NK-92 (cell line): ENCODE data around the gene PLA2G5.
"Not testable (repeated sequence)": the region's sequence is repeated elsewhere in the genome, so short reads cannot be mapped to it uniquely, and the experiment has no call there.

Experiments used
- DNase-seq: peaks from one replicate; lab custom pipeline; 2025; ENCODE audit not compliant: unreplicated experiment; lab: John Stamatoyannopoulos, UW

PLA2G5 gene

GRCh38 chr1:20069874-20070273 lies at the start of gene PLA2G5:
Gene PLA2G5 (plus strand): TSS chr1:20070194. CDS start chr1:20084831, 14,637 bp downstream.
- no peak for DNase-seq

- no peak for DNase-seq
These were observed 41.9 kb upstream of the PLA2G5 start for GRCh38 chr1:20028125-20028524.

- DNase-seq: no peak
These were observed 41.3 kb upstream of the PLA2G5 start for GRCh38 chr1:20028726-20029125.

GRCh38 chr1:20029178-20029912 lies 40.6 kb upstream of the PLA2G5 start:
- no peak for DNase-seq

GRCh38 chr1:20030436-20031151 lies 39.4 kb upstream of the PLA2G5 start:
- DNase-seq: not testable (repeated sequence)

GRCh38 chr1:20031161-20031560 lies 38.8 kb upstream of the PLA2G5 start:
- DNase-seq: no peak

GRCh38 chr1:20031836-20032235 lies 38.2 kb upstream of the PLA2G5 start:
- DNase-seq: no peak

GRCh38 chr1:20032425-20032824 lies 37.6 kb upstream of the PLA2G5 start:
- DNase-seq: no peak

- no peak for DNase-seq
These were observed 36.6 kb upstream of the PLA2G5 start for GRCh38 chr1:20033420-20033819.

- DNase-seq: no peak
These were observed 34.9 kb upstream of the PLA2G5 start for GRCh38 chr1:20035114-20035513.

- DNase-seq: no peak
These were observed 32.1 kb upstream of the PLA2G5 start for GRCh38 chr1:20037877-20038276.

- DNase-seq: no peak
These were observed 22.9 kb upstream of the PLA2G5 start for GRCh38 chr1:20047096-20047495.

GRCh38 chr1:20048563-20048962 lies 21.4 kb upstream of the PLA2G5 start:
- no peak for DNase-seq

- not testable (repeated sequence) for DNase-seq
These were observed 20.8 kb upstream of the PLA2G5 start for GRCh38 chr1:20049056-20049798.

GRCh38 chr1:20051218-20051829 lies 18.7 kb upstream of the PLA2G5 start:
- DNase-seq: no peak

GRCh38 chr1:20052386-20052785 lies 17.6 kb upstream of the PLA2G5 start:
- DNase-seq: no peak

GRCh38 chr1:20057886-20058420 lies 12.0 kb upstream of the PLA2G5 start:
- DNase-seq: no peak

GRCh38 chr1:20058531-20058930 lies 11.5 kb upstream of the PLA2G5 start:
- no peak for DNase-seq

GRCh38 chr1:20059847-20060246 lies 10.1 kb upstream of the PLA2G5 start:
- no peak for DNase-seq

- not testable (repeated sequence) for DNase-seq
These were observed 9.2 kb upstream of the PLA2G5 start for GRCh38 chr1:20060791-20061190.

- DNase-seq: no peak
These were observed 8.1 kb upstream of the PLA2G5 start for GRCh38 chr1:20061866-20062265.
